ENCODE results near the gene MLH1.

MLH1 gene

DNA sequence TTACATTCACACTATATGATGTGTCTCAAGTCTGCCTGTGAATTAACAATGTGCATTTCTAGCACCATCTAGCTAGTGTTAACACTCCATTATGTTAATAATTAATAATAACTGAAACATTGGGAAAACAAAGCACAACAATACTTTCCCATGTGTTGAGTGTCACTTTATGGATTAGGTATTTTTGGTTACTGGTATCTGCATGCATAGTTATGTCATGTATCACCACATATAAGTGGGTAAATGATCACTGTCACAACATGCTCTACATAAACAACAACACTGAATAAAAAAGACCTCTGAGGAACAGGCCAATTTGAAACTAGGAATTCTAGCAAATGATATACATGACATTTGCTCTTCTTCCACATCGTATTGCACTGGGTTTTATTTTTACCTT lies 74.7 kb downstream of the MLH1 start:
- H3K4me3 ChIP-seq (ENCODE audit: low read depth in 1 of 2, low read length in 2 of 2): no peak overlapping the region
- H3K4me1 ChIP-seq (ENCODE audit: insufficient read depth, low read length): peaks cover 7% of the 10 kb centered on the region
- no peak overlapping the region for H3K27ac ChIP-seq (ENCODE audit: low read depth, low read length)
- no peak overlapping the region for H3K9ac ChIP-seq (ENCODE audit: low read length)
- no peaks in the 10 kb centered on the region for H3K27me3 ChIP-seq (ENCODE audit: control insufficient read depth in 1 of 2, insufficient read depth in 2 of 2, low read length in 2 of 2)
- H3K36me3 ChIP-seq (ENCODE audit: insufficient read depth, low read length): peaks cover 23% of the 10 kb centered on the region
- no peaks in the 10 kb centered on the region for H3K9me3 ChIP-seq (ENCODE audit: low read length)

GRCh38 chr3:37071921-37072320 lies 78.6 kb downstream of the MLH1 start:
- Histone ChIP-seq H3K4me1 (ENCODE audit: insufficient read depth, low read length) (peaks cover 7% of the 10 kb centered on the region), H3K27me3 (ENCODE audit: control insufficient read depth in 1 of 2, insufficient read depth in 2 of 2, low read length in 2 of 2) (no peaks in the 10 kb centered on the region), H3K27ac (ENCODE audit: low read depth, low read length) (no peak overlapping the region), H3K4me3 (ENCODE audit: low read depth in 1 of 2, low read length in 2 of 2) (no peak overlapping the region), H3K36me3 (ENCODE audit: insufficient read depth, low read length) (peaks cover 9% of the 10 kb centered on the region), H3K9ac (ENCODE audit: low read length) (no peak overlapping the region), H3K9me3 (ENCODE audit: low read length) (no peaks in the 10 kb centered on the region)

GRCh38 chr3:37072892-37073291 lies 79.6 kb downstream of the MLH1 start:
- Histone ChIP-seq H3K4me1 (ENCODE audit: insufficient read depth, low read length) (peaks cover 7% of the 10 kb centered on the region), H3K36me3 (ENCODE audit: insufficient read depth, low read length) (peaks cover 9% of the 10 kb centered on the region), H3K9ac (ENCODE audit: low read length) (no peak overlapping the region), H3K4me3 (ENCODE audit: low read depth in 1 of 2, low read length in 2 of 2) (no peak overlapping the region), H3K27me3 (ENCODE audit: control insufficient read depth in 1 of 2, insufficient read depth in 2 of 2, low read length in 2 of 2) (no peaks in the 10 kb centered on the region), H3K27ac (ENCODE audit: low read depth, low read length) (no peak overlapping the region), H3K9me3 (ENCODE audit: low read length) (no peaks in the 10 kb centered on the region)

DNA sequence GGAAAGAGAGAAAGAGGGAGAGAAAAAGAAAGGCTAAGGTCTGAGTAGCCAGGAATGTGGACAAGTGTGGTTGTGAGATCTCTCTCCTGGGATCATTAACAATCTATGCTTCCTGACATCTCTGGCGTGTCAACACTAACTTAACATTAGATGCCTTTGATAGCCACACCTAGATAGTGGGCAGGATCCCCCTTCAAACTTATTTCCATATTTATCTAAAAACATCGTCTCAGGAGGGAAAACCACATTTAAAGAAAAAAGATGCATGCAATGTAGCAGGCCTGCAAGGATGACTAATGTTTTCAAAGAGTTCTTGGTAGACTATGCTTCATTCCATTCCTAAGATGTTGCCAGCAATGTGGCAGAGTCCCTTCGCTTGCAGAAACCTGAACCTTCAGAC lies 80.9 kb downstream of the MLH1 start:
- Histone ChIP-seq H3K9me3 (ENCODE audit: low read length) (no peaks in the 10 kb centered on the region), H3K36me3 (ENCODE audit: insufficient read depth, low read length) (peaks cover 9% of the 10 kb centered on the region), H3K4me1 (ENCODE audit: insufficient read depth, low read length) (peaks cover 7% of the 10 kb centered on the region), H3K9ac (ENCODE audit: low read length) (no peak overlapping the region), H3K27me3 (ENCODE audit: control insufficient read depth in 1 of 2, insufficient read depth in 2 of 2, low read length in 2 of 2) (no peaks in the 10 kb centered on the region), H3K4me3 (ENCODE audit: low read depth in 1 of 2, low read length in 2 of 2) (no peak overlapping the region), H3K27ac (ENCODE audit: low read depth, low read length) (no peak overlapping the region)

GRCh38 chr3:37075955-37076354 lies 82.6 kb downstream of the MLH1 start:
- H3K4me1 ChIP-seq (ENCODE audit: insufficient read depth, low read length): peaks cover 7% of the 10 kb centered on the region
- no peak overlapping the region for H3K9ac ChIP-seq (ENCODE audit: low read length)
- no peaks in the 10 kb centered on the region for H3K9me3 ChIP-seq (ENCODE audit: low read length)
- no peaks in the 10 kb centered on the region for H3K27me3 ChIP-seq (ENCODE audit: control insufficient read depth in 1 of 2, insufficient read depth in 2 of 2, low read length in 2 of 2)
- H3K27ac ChIP-seq (ENCODE audit: low read depth, low read length): no peak overlapping the region
- H3K36me3 ChIP-seq (ENCODE audit: insufficient read depth, low read length): peaks cover 9% of the 10 kb centered on the region
- H3K4me3 ChIP-seq (ENCODE audit: low read depth in 1 of 2, low read length in 2 of 2): no peak overlapping the region

- no peak overlapping the region for H3K4me3 ChIP-seq (ENCODE audit: low read depth in 1 of 2, low read length in 2 of 2)
- H3K36me3 ChIP-seq (ENCODE audit: insufficient read depth, low read length): peaks cover 6% of the 10 kb centered on the region
- no peaks in the 10 kb centered on the region for H3K9me3 ChIP-seq (ENCODE audit: low read length)
- H3K4me1 ChIP-seq (ENCODE audit: insufficient read depth, low read length): no peaks in the 10 kb centered on the region
- H3K27me3 ChIP-seq (ENCODE audit: control insufficient read depth in 1 of 2, insufficient read depth in 2 of 2, low read length in 2 of 2): no peaks in the 10 kb centered on the region
- no peak overlapping the region for H3K9ac ChIP-seq (ENCODE audit: low read length)
- H3K27ac ChIP-seq (ENCODE audit: low read depth, low read length): no peak overlapping the region
Observed at GRCh38 chr3:37082317-37082716, 89.0 kb downstream of the MLH1 start.

DNA sequence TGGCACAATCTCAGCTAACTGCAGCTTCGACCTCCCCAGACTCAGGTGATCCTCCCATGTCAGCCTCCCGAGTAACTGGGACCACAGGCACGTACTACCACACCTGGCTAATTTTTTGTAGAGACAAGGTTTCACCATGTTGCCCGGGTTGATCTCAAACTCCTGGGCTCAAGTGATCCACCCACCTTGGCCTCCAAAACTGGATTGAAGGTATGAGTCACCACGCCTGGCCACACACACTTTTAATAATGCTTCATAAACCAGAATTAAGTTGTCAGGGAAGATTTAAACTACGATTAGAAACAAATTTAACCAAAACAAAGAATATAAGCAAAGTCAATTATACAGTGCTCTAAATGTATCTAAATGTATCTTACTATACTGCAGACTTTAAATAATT lies 93.6 kb downstream of the MLH1 start:
- Histone ChIP-seq H3K27me3 (ENCODE audit: control insufficient read depth in 1 of 2, insufficient read depth in 2 of 2, low read length in 2 of 2) (no peaks in the 10 kb centered on the region), H3K36me3 (ENCODE audit: insufficient read depth, low read length) (peaks cover 15% of the 10 kb centered on the region), H3K9me3 (ENCODE audit: low read length) (no peaks in the 10 kb centered on the region), H3K9ac (ENCODE audit: low read length) (no peak overlapping the region), H3K4me3 (ENCODE audit: low read depth in 1 of 2, low read length in 2 of 2) (no peak overlapping the region), H3K27ac (ENCODE audit: low read depth, low read length) (no peak overlapping the region), H3K4me1 (ENCODE audit: insufficient read depth, low read length) (no peaks in the 10 kb centered on the region)

DNA sequence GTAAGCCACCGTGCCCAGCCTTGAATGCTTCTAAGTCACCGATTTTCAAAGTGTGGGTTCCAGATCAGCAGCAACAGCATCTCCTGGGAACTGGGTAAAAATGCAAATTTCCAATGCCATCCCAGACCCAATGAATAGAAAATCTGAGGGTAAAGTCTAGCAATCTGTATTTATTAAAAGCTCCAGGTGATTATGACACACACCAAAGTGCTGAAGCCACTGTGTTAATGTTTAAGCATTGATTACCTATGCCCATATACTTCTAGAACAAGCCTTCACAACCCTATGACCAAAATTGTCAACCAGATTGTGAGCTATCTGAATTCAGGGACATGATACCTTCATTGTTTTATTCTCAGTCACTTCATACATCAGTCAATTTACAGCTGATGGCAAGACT lies 94.6 kb downstream of the MLH1 start:
- Histone ChIP-seq H3K9ac (ENCODE audit: low read length) (no peak overlapping the region), H3K36me3 (ENCODE audit: insufficient read depth, low read length) (peaks cover 15% of the 10 kb centered on the region), H3K9me3 (ENCODE audit: low read length) (no peaks in the 10 kb centered on the region), H3K4me3 (ENCODE audit: low read depth in 1 of 2, low read length in 2 of 2) (no peak overlapping the region), H3K4me1 (ENCODE audit: insufficient read depth, low read length) (no peaks in the 10 kb centered on the region), H3K27me3 (ENCODE audit: control insufficient read depth in 1 of 2, insufficient read depth in 2 of 2, low read length in 2 of 2) (no peaks in the 10 kb centered on the region), H3K27ac (ENCODE audit: low read depth, low read length) (no peak overlapping the region)

- H3K36me3 ChIP-seq (ENCODE audit: insufficient read depth, low read length): peaks cover 17% of the 10 kb centered on the region
- no peak overlapping the region for H3K27ac ChIP-seq (ENCODE audit: low read depth, low read length)
- H3K9me3 ChIP-seq (ENCODE audit: low read length): no peaks in the 10 kb centered on the region
- H3K4me1 ChIP-seq (ENCODE audit: insufficient read depth, low read length): peaks cover 4% of the 10 kb centered on the region
- no peak overlapping the region for H3K4me3 ChIP-seq (ENCODE audit: low read depth in 1 of 2, low read length in 2 of 2)
- no peak overlapping the region for H3K9ac ChIP-seq (ENCODE audit: low read length)
- H3K27me3 ChIP-seq (ENCODE audit: control insufficient read depth in 1 of 2, insufficient read depth in 2 of 2, low read length in 2 of 2): no peaks in the 10 kb centered on the region
Observed at GRCh38 chr3:37092484-37092883, 99.2 kb downstream of the MLH1 start.

GRCh38 chr3:37093481-37093880 lies 100.2 kb downstream of the MLH1 start:
- Histone ChIP-seq H3K27ac (ENCODE audit: low read depth, low read length) (no peak overlapping the region), H3K9me3 (ENCODE audit: low read length) (no peaks in the 10 kb centered on the region), H3K27me3 (ENCODE audit: control insufficient read depth in 1 of 2, insufficient read depth in 2 of 2, low read length in 2 of 2) (no peaks in the 10 kb centered on the region), H3K36me3 (ENCODE audit: insufficient read depth, low read length) (peaks cover 17% of the 10 kb centered on the region), H3K4me3 (ENCODE audit: low read depth in 1 of 2, low read length in 2 of 2) (no peak overlapping the region), H3K9ac (ENCODE audit: low read length) (no peak overlapping the region), H3K4me1 (ENCODE audit: insufficient read depth, low read length) (peaks cover 4% of the 10 kb centered on the region)

- H3K36me3 ChIP-seq (ENCODE audit: insufficient read depth, low read length): peaks cover 12% of the 10 kb centered on the region
- H3K4me1 ChIP-seq (ENCODE audit: insufficient read depth, low read length): peaks cover 4% of the 10 kb centered on the region
- no peak overlapping the region for H3K9ac ChIP-seq (ENCODE audit: low read length)
- H3K27me3 ChIP-seq (ENCODE audit: control insufficient read depth in 1 of 2, insufficient read depth in 2 of 2, low read length in 2 of 2): no peaks in the 10 kb centered on the region
- H3K4me3 ChIP-seq (ENCODE audit: low read depth in 1 of 2, low read length in 2 of 2): no peak overlapping the region
- no peak overlapping the region for H3K27ac ChIP-seq (ENCODE audit: low read depth, low read length)
- no peaks in the 10 kb centered on the region for H3K9me3 ChIP-seq (ENCODE audit: low read length)
Observed at GRCh38 chr3:37094636-37095035, 101.3 kb downstream of the MLH1 start.

GRCh38 chr3:37096288-37096687 lies 103.0 kb downstream of the MLH1 start:
- no peaks in the 10 kb centered on the region for H3K9me3 ChIP-seq (ENCODE audit: low read length)
- peaks cover 4% of the 10 kb centered on the region for H3K4me1 ChIP-seq (ENCODE audit: insufficient read depth, low read length)
- H3K9ac ChIP-seq (ENCODE audit: low read length): no peak overlapping the region
- H3K27me3 ChIP-seq (ENCODE audit: control insufficient read depth in 1 of 2, insufficient read depth in 2 of 2, low read length in 2 of 2): no peaks in the 10 kb centered on the region
- H3K27ac ChIP-seq (ENCODE audit: low read depth, low read length): no peak overlapping the region
- H3K4me3 ChIP-seq (ENCODE audit: low read depth in 1 of 2, low read length in 2 of 2): no peak overlapping the region
- H3K36me3 ChIP-seq (ENCODE audit: insufficient read depth, low read length): peaks cover 8% of the 10 kb centered on the region

All from muscle layer of colon (tissue), 2 donors.